ENCODE results near the gene KIAA1328.

The KIAA1328 gene

GRCh38 chr18:37188016-37188791, 359.3 kb downstream of the KIAA1328 start:
- no peak for TF ChIP-seq CTCF (IDR thresholded peaks at IDR 0.05; ENCODE audit: low read depth, low read length, missing control alignments)
- no peak for DNase-seq (ENCODE audit: extremely low read depth, low read depth)
- no peak overlapping the region for H3K4me3 ChIP-seq (replicated peaks; ENCODE audit: low read depth, low read length)

- DNase-seq (ENCODE audit: extremely low read depth, low read depth): no peak
- no peak for TF ChIP-seq CTCF (IDR thresholded peaks at IDR 0.05; ENCODE audit: low read depth, low read length, missing control alignments)
- no peak overlapping the region for H3K4me3 ChIP-seq (replicated peaks; ENCODE audit: low read depth, low read length)
Measured at GRCh38 chr18:37199741-37200140, 370.8 kb downstream of the KIAA1328 start.

- no peak for TF ChIP-seq CTCF (IDR thresholded peaks at IDR 0.05; ENCODE audit: low read depth, low read length, missing control alignments)
- no peak overlapping the region for H3K4me3 ChIP-seq (replicated peaks; ENCODE audit: low read depth, low read length)
- no peak for DNase-seq (ENCODE audit: extremely low read depth, low read depth)
Measured at GRCh38 chr18:37207343-37207742, 378.4 kb downstream of the KIAA1328 start.

- TF ChIP-seq CTCF (IDR thresholded peaks at IDR 0.05; ENCODE audit: low read depth, low read length, missing control alignments): no peak
- DNase-seq (ENCODE audit: extremely low read depth, low read depth): no peak
- no peak overlapping the region for H3K4me3 ChIP-seq (replicated peaks; ENCODE audit: low read depth, low read length)
Measured at GRCh38 chr18:37210781-37211180, 381.9 kb downstream of the KIAA1328 start.

GRCh38 chr18:37218022-37218590, 389.2 kb downstream of the KIAA1328 start:
- no peak for TF ChIP-seq CTCF (IDR thresholded peaks at IDR 0.05; ENCODE audit: low read depth, low read length, missing control alignments)
- H3K4me3 ChIP-seq (replicated peaks; ENCODE audit: low read depth, low read length): no peak overlapping the region
- no peak for DNase-seq (ENCODE audit: extremely low read depth, low read depth)

- H3K4me3 ChIP-seq (replicated peaks; ENCODE audit: low read depth, low read length): no peak overlapping the region
- DNase-seq (ENCODE audit: extremely low read depth, low read depth): no peak
- TF ChIP-seq CTCF (IDR thresholded peaks at IDR 0.05; ENCODE audit: low read depth, low read length, missing control alignments): no peak
Measured at GRCh38 chr18:37219257-37219656, 390.3 kb downstream of the KIAA1328 start.

Data from HFF-Myc (cell line).